KOPT-K1 (cell line): ENCODE data around the gene PAK1.

Experiments used
- H3K27ac ChIP-seq: fragments of 200-600 bp; sonication (generic); 2 replicates; pipeline ENCODE4 v1.5.1; 2016; ENCODE audit warnings: antibody characterized with exemption, mild to moderate bottlenecking, low read depth, low read length; ENCODE audit not compliant: poor library complexity, severe bottlenecking
- H3K36me3 ChIP-seq: fragments of 200-600 bp; sonication (generic); 2 replicates; pipeline ENCODE4 v1.5.1; 2017; ENCODE audit warnings: antibody characterized with exemption, mild to moderate bottlenecking, low read length, moderate library complexity; ENCODE audit not compliant: insufficient read depth
- H3K9me3 ChIP-seq: fragments of 200-600 bp; sonication (generic); 2 replicates; pipeline ENCODE4 v1.5.1; 2017; ENCODE audit warnings: antibody characterized with exemption, low read length, mild to moderate bottlenecking; ENCODE audit not compliant: insufficient read depth, poor library complexity, severe bottlenecking

PAK1 gene

GRCh38 chr11:77431813-77432212, 42.1 kb downstream of the PAK1 start:
- Histone ChIP-seq H3K9me3 (no peaks in the 10 kb centered on the region), H3K36me3 (no peaks in the 10 kb centered on the region), H3K27ac (no peak overlapping the region)

- Histone ChIP-seq H3K36me3 (no peaks in the 10 kb centered on the region), H3K27ac (no peak overlapping the region), H3K9me3 (no peaks in the 10 kb centered on the region)
Observed at GRCh38 chr11:77428598-77428997, 45.3 kb downstream of the PAK1 start.

- Histone ChIP-seq H3K36me3 (no peaks in the 10 kb centered on the region), H3K9me3 (no peaks in the 10 kb centered on the region), H3K27ac (no peak overlapping the region)
Observed at GRCh38 chr11:77425346-77425745, 48.5 kb downstream of the PAK1 start.

GRCh38 chr11:77424644-77425043, 49.2 kb downstream of the PAK1 start:
- H3K36me3 ChIP-seq: no peaks in the 10 kb centered on the region
- H3K27ac ChIP-seq: no peak overlapping the region
- no peaks in the 10 kb centered on the region for H3K9me3 ChIP-seq

- Histone ChIP-seq H3K36me3 (no peaks in the 10 kb centered on the region), H3K9me3 (no peaks in the 10 kb centered on the region), H3K27ac (no peak overlapping the region)
Observed at GRCh38 chr11:77423624-77424023, 50.3 kb downstream of the PAK1 start.

GRCh38 chr11:77422687-77423086, 51.2 kb downstream of the PAK1 start:
- Histone ChIP-seq H3K27ac (no peak overlapping the region), H3K9me3 (no peaks in the 10 kb centered on the region), H3K36me3 (no peaks in the 10 kb centered on the region)

- H3K36me3 ChIP-seq: no peaks in the 10 kb centered on the region
- no peak overlapping the region for H3K27ac ChIP-seq
- H3K9me3 ChIP-seq: no peaks in the 10 kb centered on the region
Observed at GRCh38 chr11:77421041-77421723, 52.7 kb downstream of the PAK1 start.

- Histone ChIP-seq H3K27ac (no peak overlapping the region), H3K9me3 (no peaks in the 10 kb centered on the region), H3K36me3 (no peaks in the 10 kb centered on the region)
Observed at GRCh38 chr11:77418971-77419597, 54.8 kb downstream of the PAK1 start.

- Histone ChIP-seq H3K36me3 (no peaks in the 10 kb centered on the region), H3K27ac (no peak overlapping the region)
Observed at GRCh38 chr11:77418155-77418970, 55.5 kb downstream of the PAK1 start.

GRCh38 chr11:77416357-77416756, 57.5 kb downstream of the PAK1 start:
- Histone ChIP-seq H3K36me3 (no peaks in the 10 kb centered on the region), H3K27ac (no peak overlapping the region), H3K9me3 (no peaks in the 10 kb centered on the region)

More at GRCh38 chr11:77418155-77418970, 55.5 kb downstream of the PAK1 start:
- no peaks in the 10 kb centered on the region for H3K9me3 ChIP-seq

- Histone ChIP-seq H3K27ac (no peak overlapping the region), H3K9me3 (no peaks in the 10 kb centered on the region), H3K36me3 (no peaks in the 10 kb centered on the region)
Observed at GRCh38 chr11:77413850-77414460, 59.9 kb downstream of the PAK1 start.

- H3K9me3 ChIP-seq: no peaks in the 10 kb centered on the region
- H3K27ac ChIP-seq: no peak overlapping the region
- no peaks in the 10 kb centered on the region for H3K36me3 ChIP-seq
Observed at GRCh38 chr11:77412814-77413213, 61.1 kb downstream of the PAK1 start.

GRCh38 chr11:77411717-77412441, 62.0 kb downstream of the PAK1 start:
- peak overlapping the region; percentile 58 for H3K27ac ChIP-seq
- no peaks in the 10 kb centered on the region for H3K9me3 ChIP-seq
- no peaks in the 10 kb centered on the region for H3K36me3 ChIP-seq

- Histone ChIP-seq H3K9me3 (no peaks in the 10 kb centered on the region), H3K36me3 (no peaks in the 10 kb centered on the region), H3K27ac (peak overlapping the region; percentile 58)
Observed at GRCh38 chr11:77411137-77411707, 62.7 kb downstream of the PAK1 start.
